ENCODE results near the gene SCML1. TPM values are rescaled to one million over a fixed set of nuclear protein-coding genes. Genes with fewer than 3 reads are reported as not detected.

The SCML1 gene
- total RNA-seq, 1 donor from 2014 or later = 5.1 TPM

DNA sequence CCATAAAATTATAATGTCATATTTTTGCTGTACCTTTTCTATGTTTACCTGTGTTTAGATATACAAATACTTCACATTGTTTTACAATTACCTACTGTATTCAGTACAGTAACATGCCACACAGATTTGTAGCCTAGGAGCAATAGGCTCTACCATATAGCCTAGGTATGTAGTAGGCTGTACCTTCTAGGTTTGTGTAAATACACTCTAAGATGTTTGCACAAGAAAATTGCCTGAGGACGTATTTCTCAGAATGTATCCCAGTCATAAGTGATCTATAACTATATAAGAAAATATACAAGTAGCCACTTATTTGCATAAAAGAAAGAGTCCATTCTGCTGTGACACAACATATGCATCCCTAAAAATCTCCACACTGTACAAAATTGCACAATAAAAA is 36.3 kb upstream of the SCML1 start:
- Mint-ChIP-seq H3K4me3 (ENCODE audit: unreplicated experiment) (no peak overlapping the region), H3K4me1 (ENCODE audit: low read depth, unreplicated experiment) (no peaks in the 10 kb centered on the region), H3K9me3 (ENCODE audit: unreplicated experiment) (no peaks in the 10 kb centered on the region), H3K27ac (ENCODE audit: unreplicated experiment) (no peak overlapping the region), H3K27me3 (ENCODE audit: low read depth, unreplicated experiment) (no peaks in the 10 kb centered on the region), H3K36me3 (ENCODE audit: low read depth, unreplicated experiment) (no peaks in the 10 kb centered on the region)
- H3K27me3 ChIP-seq (ENCODE audit: insufficient read depth, low read length) = no peaks in the 10 kb centered on the region
- H4K20me1 ChIP-seq (ENCODE audit: insufficient read depth, low read length) = no peaks in the 10 kb centered on the region
- no peaks in the 10 kb centered on the region for H3K4me1 ChIP-seq (ENCODE audit: insufficient read depth, low read length)
- no peak overlapping the region for H3K27ac ChIP-seq (ENCODE audit: low read depth, low read length)
- no peaks in the 10 kb centered on the region for H3K79me2 ChIP-seq (ENCODE audit: insufficient read depth, low read length)
- no peak overlapping the region for H3K4me2 ChIP-seq (ENCODE audit: low read length)
- no peaks in the 10 kb centered on the region for H3K9me3 ChIP-seq (ENCODE audit: insufficient read depth, low read depth, low read length)
- H2AFZ ChIP-seq (ENCODE audit: low read depth, low read length) = no peak overlapping the region
- no peak overlapping the region for H3K4me3 ChIP-seq (ENCODE audit: insufficient read depth, low read depth, low read length)
- TF ChIP-seq, protein P1, sequence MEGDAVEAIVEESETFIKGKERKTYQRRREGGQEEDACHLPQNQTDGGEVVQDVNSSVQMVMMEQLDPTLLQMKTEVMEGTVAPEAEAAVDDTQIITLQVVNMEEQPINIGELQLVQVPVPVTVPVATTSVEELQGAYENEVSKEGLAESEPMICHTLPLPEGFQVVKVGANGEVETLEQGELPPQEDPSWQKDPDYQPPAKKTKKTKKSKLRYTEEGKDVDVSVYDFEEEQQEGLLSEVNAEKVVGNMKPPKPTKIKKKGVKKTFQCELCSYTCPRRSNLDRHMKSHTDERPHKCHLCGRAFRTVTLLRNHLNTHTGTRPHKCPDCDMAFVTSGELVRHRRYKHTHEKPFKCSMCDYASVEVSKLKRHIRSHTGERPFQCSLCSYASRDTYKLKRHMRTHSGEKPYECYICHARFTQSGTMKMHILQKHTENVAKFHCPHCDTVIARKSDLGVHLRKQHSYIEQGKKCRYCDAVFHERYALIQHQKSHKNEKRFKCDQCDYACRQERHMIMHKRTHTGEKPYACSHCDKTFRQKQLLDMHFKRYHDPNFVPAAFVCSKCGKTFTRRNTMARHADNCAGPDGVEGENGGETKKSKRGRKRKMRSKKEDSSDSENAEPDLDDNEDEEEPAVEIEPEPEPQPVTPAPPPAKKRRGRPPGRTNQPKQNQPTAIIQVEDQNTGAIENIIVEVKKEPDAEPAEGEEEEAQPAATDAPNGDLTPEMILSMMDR (IDR thresholded peaks at IDR 0.05; ENCODE audit: insufficient read depth, low read depth, low read length) = no peak
- no peak for TF ChIP-seq EZH2 (IDR thresholded peaks at IDR 0.05; ENCODE audit: insufficient read depth, low read length)
- FAIRE-seq = no peak
- no peak overlapping the region for H3K9ac ChIP-seq (ENCODE audit: low read length)
- no peak for DNase-seq (ENCODE audit: low read depth)
- no peaks in the 10 kb centered on the region for H3K36me3 ChIP-seq (ENCODE audit: insufficient read depth, low read length)

GRCh38 chrX:17703201-17703600 is 34.1 kb upstream of the SCML1 start:
- H3K4me3 ChIP-seq (ENCODE audit: insufficient read depth, low read depth, low read length) = no peak overlapping the region
- H3K79me2 ChIP-seq (ENCODE audit: insufficient read depth, low read length) = no peaks in the 10 kb centered on the region
- no peaks in the 10 kb centered on the region for H3K27me3 ChIP-seq (ENCODE audit: insufficient read depth, low read length)
- Mint-ChIP-seq H3K27ac (ENCODE audit: unreplicated experiment) (no peak overlapping the region), H3K36me3 (ENCODE audit: low read depth, unreplicated experiment) (no peaks in the 10 kb centered on the region), H3K27me3 (ENCODE audit: low read depth, unreplicated experiment) (no peaks in the 10 kb centered on the region), H3K4me1 (ENCODE audit: low read depth, unreplicated experiment) (peaks cover 11% of the 10 kb centered on the region), H3K4me3 (ENCODE audit: unreplicated experiment) (no peak overlapping the region), H3K9me3 (ENCODE audit: unreplicated experiment) (no peaks in the 10 kb centered on the region)
- H4K20me1 ChIP-seq (ENCODE audit: insufficient read depth, low read length) = no peaks in the 10 kb centered on the region
- DNase-seq (ENCODE audit: low read depth) (no peak), FAIRE-seq (no peak)
- no peak overlapping the region for H3K27ac ChIP-seq (ENCODE audit: low read depth, low read length)
- H3K4me2 ChIP-seq (ENCODE audit: low read length) = no peak overlapping the region
- H3K4me1 ChIP-seq (ENCODE audit: insufficient read depth, low read length) = no peaks in the 10 kb centered on the region
- H3K9me3 ChIP-seq (ENCODE audit: insufficient read depth, low read depth, low read length) = no peaks in the 10 kb centered on the region
- H2AFZ ChIP-seq (ENCODE audit: low read depth, low read length) = no peak overlapping the region
- TF ChIP-seq, protein P1 (IDR thresholded peaks at IDR 0.05; ENCODE audit: insufficient read depth, low read depth, low read length) = no peak
- TF ChIP-seq EZH2 (IDR thresholded peaks at IDR 0.05; ENCODE audit: insufficient read depth, low read length) = no peak
- H3K36me3 ChIP-seq (ENCODE audit: insufficient read depth, low read length) = no peaks in the 10 kb centered on the region
- no peak overlapping the region for H3K9ac ChIP-seq (ENCODE audit: low read length)

GRCh38 chrX:17705211-17705610 is 32.1 kb upstream of the SCML1 start:
- no peaks in the 10 kb centered on the region for H3K36me3 ChIP-seq (ENCODE audit: insufficient read depth, low read length)
- Mint-ChIP-seq H3K27me3 (ENCODE audit: low read depth, unreplicated experiment) (no peaks in the 10 kb centered on the region), H3K4me1 (ENCODE audit: low read depth, unreplicated experiment) (peaks cover 12% of the 10 kb centered on the region), H3K4me3 (ENCODE audit: unreplicated experiment) (no peak overlapping the region), H3K36me3 (ENCODE audit: low read depth, unreplicated experiment) (no peaks in the 10 kb centered on the region), H3K27ac (ENCODE audit: unreplicated experiment) (no peak overlapping the region), H3K9me3 (ENCODE audit: unreplicated experiment) (no peaks in the 10 kb centered on the region)
- no peaks in the 10 kb centered on the region for H3K27me3 ChIP-seq (ENCODE audit: insufficient read depth, low read length)
- FAIRE-seq = peak; percentile 56
- no peak overlapping the region for H3K4me2 ChIP-seq (ENCODE audit: low read length)
- DNase-seq (ENCODE audit: low read depth) = no peak
- H3K9me3 ChIP-seq (ENCODE audit: insufficient read depth, low read depth, low read length) = no peaks in the 10 kb centered on the region
- H3K9ac ChIP-seq (ENCODE audit: low read length) = no peak overlapping the region
- no peaks in the 10 kb centered on the region for H3K4me1 ChIP-seq (ENCODE audit: insufficient read depth, low read length)
- H3K79me2 ChIP-seq (ENCODE audit: insufficient read depth, low read length) = no peaks in the 10 kb centered on the region
- no peak for TF ChIP-seq EZH2 (IDR thresholded peaks at IDR 0.05; ENCODE audit: insufficient read depth, low read length)
- TF ChIP-seq, protein P1 (IDR thresholded peaks at IDR 0.05; ENCODE audit: insufficient read depth, low read depth, low read length) = no peak
- H2AFZ ChIP-seq (ENCODE audit: low read depth, low read length) = no peak overlapping the region
- no peak overlapping the region for H3K27ac ChIP-seq (ENCODE audit: low read depth, low read length)
- H4K20me1 ChIP-seq (ENCODE audit: insufficient read depth, low read length) = no peaks in the 10 kb centered on the region
- no peak overlapping the region for H3K4me3 ChIP-seq (ENCODE audit: insufficient read depth, low read depth, low read length)

All from astrocyte (in vitro differentiated cells and primary cell).